HG03575 (cell line): ENCODE measurements around the gene RAVER1.

Experiments used
- ATAC-seq: cut with Tn5 transposase; IDR thresholded peaks from one replicate; pipeline ENCODE4 v1.9.1; 2021; ENCODE audit not compliant: unreplicated experiment, insufficient number of reproducible peaks, low FRiP score; ENCODE audit errors: extremely low read depth

The RAVER1 gene

GRCh38 chr19:10321874-10322835 is 11.2 kb downstream of the RAVER1 start:
- ATAC-seq = no peak

- ATAC-seq = no peak
These were observed 11.9 kb downstream of the RAVER1 start for GRCh38 chr19:10321417-10321797.

- no peak for ATAC-seq
These were observed 12.5 kb downstream of the RAVER1 start for GRCh38 chr19:10320602-10321416.

GRCh38 chr19:10318807-10319682 is 14.3 kb downstream of the RAVER1 start:
- ATAC-seq = no peak

- ATAC-seq = no peak
These were observed 15.4 kb downstream of the RAVER1 start for GRCh38 chr19:10317857-10318462.

GRCh38 chr19:10317045-10317856 is 16.1 kb downstream of the RAVER1 start:
- ATAC-seq = no peak

GRCh38 chr19:10316229-10317044 is 16.9 kb downstream of the RAVER1 start:
- ATAC-seq = no peak

- ATAC-seq = no peak
These were observed 17.8 kb downstream of the RAVER1 start, which contains the start of gene FDX2 for GRCh38 chr19:10315335-10316214. Gene FDX2, minus strand, starts transcription at chr19:10316015. Its CDS starts 19 bp downstream, at chr19:10315996.

DNA sequence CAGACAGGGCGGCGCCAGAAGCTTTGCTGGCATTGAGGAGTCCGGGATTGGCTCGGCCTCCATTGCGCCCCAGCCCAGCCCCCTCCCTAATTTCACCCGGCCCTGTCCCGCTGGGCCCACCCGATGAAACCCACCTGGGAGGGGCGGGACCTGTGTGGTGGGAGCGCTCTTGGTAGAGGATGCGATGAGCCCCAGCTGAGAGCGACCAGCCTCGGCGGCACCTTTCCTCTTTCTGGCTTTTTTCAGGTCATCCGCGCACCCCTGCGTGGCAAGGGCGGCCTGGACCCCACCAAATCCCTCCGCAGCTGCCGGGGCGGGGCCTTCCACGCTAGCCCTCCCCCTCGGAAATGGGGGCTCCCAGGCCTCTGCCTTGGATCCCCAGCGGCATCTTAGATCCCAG is 23.9 kb downstream of the RAVER1 start, which contains the start of gene ZGLP1:
ZGLP1 (minus strand) TSS at position 393 of the 400 bp plus-strand sequence.
- no peak for ATAC-seq

GRCh38 chr19:10306327-10306726 is 27.0 kb downstream of the RAVER1 start:
- ATAC-seq = no peak

GRCh38 chr19:10305139-10305806 is 28.1 kb downstream of the RAVER1 start:
- no peak for ATAC-seq

- ATAC-seq = no peak
These were observed 33.5 kb downstream of the RAVER1 start for GRCh38 chr19:10299545-10300458.

DNA sequence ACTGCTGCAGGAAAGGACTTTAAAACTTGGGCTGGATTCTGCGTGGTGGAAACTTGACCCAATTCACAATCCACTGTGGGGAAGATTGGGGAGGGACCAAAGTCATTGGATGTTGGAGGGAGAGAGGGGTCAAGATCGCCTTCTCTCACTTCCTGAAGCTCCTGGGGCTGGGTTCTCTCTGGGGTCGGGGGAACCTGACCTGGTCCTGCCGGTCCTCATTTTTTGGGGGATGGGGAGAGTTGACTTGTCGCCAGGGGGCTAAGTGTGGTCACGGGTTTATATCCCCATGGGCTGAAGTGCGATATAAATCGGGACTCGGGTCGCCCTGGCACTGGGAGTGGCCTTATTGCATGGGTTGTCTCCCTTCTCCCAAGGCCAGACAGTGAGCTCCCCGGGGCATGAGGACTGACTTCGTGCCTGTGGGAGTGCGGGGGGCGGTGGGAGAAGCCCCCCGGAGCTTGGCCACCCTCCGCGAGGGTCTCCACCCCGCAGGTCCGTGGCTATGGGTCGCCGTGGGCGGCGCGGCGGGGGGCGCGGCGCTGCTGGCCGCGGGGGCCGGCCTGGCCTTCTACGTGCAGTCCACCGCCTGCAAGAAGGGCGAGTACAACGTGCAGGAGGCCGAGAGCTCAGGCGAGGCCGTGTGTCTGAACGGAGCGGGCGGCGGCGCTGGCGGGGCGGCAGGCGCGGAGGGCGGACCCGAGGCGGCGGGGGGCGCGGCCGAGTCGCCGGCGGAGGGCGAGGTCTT is 37.3 kb downstream of the RAVER1 start:
- ATAC-seq = no peak

DNA sequence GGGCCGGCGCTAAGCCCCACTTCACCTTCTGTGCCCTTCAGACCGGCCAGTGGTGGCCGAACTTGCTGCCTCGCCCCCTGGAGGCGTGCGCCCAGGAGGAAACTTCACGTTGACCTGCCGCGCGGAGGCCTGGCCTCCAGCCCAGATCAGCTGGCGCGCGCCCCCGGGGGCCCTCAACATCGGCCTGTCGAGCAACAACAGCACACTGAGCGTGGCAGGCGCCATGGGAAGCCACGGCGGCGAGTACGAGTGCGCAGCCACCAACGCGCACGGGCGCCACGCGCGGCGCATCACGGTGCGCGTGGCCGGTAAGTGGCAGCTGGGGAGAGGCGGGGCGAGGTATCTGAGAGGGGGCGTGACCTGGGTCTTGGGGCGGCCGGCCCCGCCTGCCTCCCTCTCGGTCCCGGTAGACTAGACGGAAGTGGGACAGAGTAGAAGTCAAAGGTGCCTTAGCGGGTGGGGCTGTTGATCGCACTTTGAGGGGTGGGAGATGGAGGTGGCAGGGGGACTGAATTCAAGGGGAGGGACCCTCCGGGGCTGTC is 38.0 kb downstream of the RAVER1 start:
- ATAC-seq = no peak
